OCI-LY3 (cell line): ENCODE data around the gene NPHP4.

ENCODE experiments used
- CTCF ChIP-seq: fragments of 200-600, 300-600 bp; sonication (generic); IDR thresholded peaks from 2 replicates; pipeline ENCODE4 v1.5.1; 2014; ENCODE audit warnings: antibody characterized with exemption, low read length, low read depth
- EZH2phosphoT487 ChIP-seq: fragments of 200-600 bp; shearing (Covaris generic); IDR thresholded peaks from 2 replicates; pipeline ENCODE4 v1.6.1; 2018; ENCODE audit warnings: antibody characterized with exemption, mixed run types, low read depth

- TF ChIP-seq CTCF (no peak), EZH2phosphoT487 (no peak)
Measured at GRCh38 chr1:5939271-5940170, 52.7 kb downstream of the NPHP4 start.
